A549 treated with AZD9567 at 1 μM for 4 hours (cell line): ENCODE measurements around the gene PCDHGB2. TPM values are rescaled to one million over a fixed set of nuclear protein-coding genes. Genes with fewer than 3 reads are reported as not detected.

Experiments
- total RNA-seq: library from RNA; stranded (reverse); fragments of 200-300 nt; extraction: Qiagen RNA extraction; gene quantifications from 5 replicates; pipeline ENCODE4 v1.2.3, GENCODE V29; 2022; ENCODE audit not compliant: insufficient read depth

The PCDHGB2 gene
- total RNA-seq, 1 experiment from 2014 or later, result 0.07 TPM

GRCh38 chr5:141397756-141398551, 38.2 kb downstream of the PCDHGB2 start, which contains the start of gene PCDHGB5:
Gene PCDHGB5 (plus strand): TSS chr5:141397947. CDS start chr5:141398128, 181 bp downstream.

GRCh38 chr5:141402553-141403243, 42.9 kb downstream of the PCDHGB2 start, which contains the start of gene PCDHGA9:
Gene PCDHGA9 (plus strand): TSS chr5:141402778. CDS start chr5:141402953, 175 bp downstream.

GRCh38 chr5:141407790-141408505, 48.2 kb downstream of the PCDHGB2 start, which contains the start of gene PCDHGB6:
Gene PCDHGB6 (plus strand): TSS chr5:141408021. CDS start chr5:141408203, 182 bp downstream.

Other genes with a start within 250 kb of the PCDHGB2 start
- gene PCDHB4, start 238.2 kb upstream of the PCDHGB2 start, total RNA-seq, result 0.03 to 0.06 TPM (median 0.05 TPM) in 3 of 5 replicates, not detected in the others
- 1.2 to 2.1 TPM (median 1.3 TPM) in 5 replicates for gene PCDHB5, start 224.8 kb upstream of the PCDHGB2 start, total RNA-seq
- 0.71 to 1.3 TPM (median 0.88 TPM) in 5 replicates for gene PCDHB6, start 209.9 kb upstream of the PCDHGB2 start, total RNA-seq
- 0.02 TPM in 1 of 5 replicates, not detected in the others for gene PCDHB7, start 187.3 kb upstream of the PCDHGB2 start, total RNA-seq
- gene PCDHB8, start 182.2 kb upstream of the PCDHGB2 start, total RNA-seq, result 0.21 to 0.30 TPM (median 0.25 TPM) in 4 of 5 replicates, not detected in the other
- 0.02 to 0.09 TPM (median 0.06 TPM) in 4 of 5 replicates, not detected in the other for gene PCDHB16, start 177.6 kb upstream of the PCDHGB2 start, total RNA-seq
- 0.02 to 0.20 TPM (median 0.05 TPM) in 3 of 5 replicates, not detected in the others for gene PCDHB9, start 172.8 kb upstream of the PCDHGB2 start, total RNA-seq
- gene PCDHB10, start 167.6 kb upstream of the PCDHGB2 start, total RNA-seq, result 0.04 to 0.05 TPM in 2 of 5 replicates, not detected in the others
- gene PCDHB11, start 160.4 kb upstream of the PCDHGB2 start, total RNA-seq, result 0.02 to 0.06 TPM (median 0.05 TPM) in 4 of 5 replicates, not detected in the other
- 0.06 TPM in 1 of 5 replicates, not detected in the others for gene PCDHB12, start 151.3 kb upstream of the PCDHGB2 start, total RNA-seq
- gene PCDHB13, start 146.1 kb upstream of the PCDHGB2 start, total RNA-seq, result 0.05 to 0.06 TPM (median 0.06 TPM) in 4 of 5 replicates, not detected in the other
- gene PCDHB14, start 136.7 kb upstream of the PCDHGB2 start, total RNA-seq, result 0.06 to 0.11 TPM (median 0.06 TPM) in 4 of 5 replicates, not detected in the other
- 0.02 to 0.09 TPM (median 0.07 TPM) in 4 of 5 replicates, not detected in the other for gene PCDHB15, start 114.6 kb upstream of the PCDHGB2 start, total RNA-seq
- gene SLC25A2, start 55.9 kb upstream of the PCDHGB2 start, total RNA-seq, result not detected in 5 replicates
- gene TAF7, start 39.2 kb upstream of the PCDHGB2 start, total RNA-seq, result 60.6 to 75.9 TPM (median 73.6 TPM) in 5 replicates
- gene PCDHGA1, start 29.5 kb upstream of the PCDHGB2 start, total RNA-seq, result 0.22 to 0.39 TPM (median 0.28 TPM) in 4 of 5 replicates, not detected in the other
- 0.42 to 1.1 TPM (median 0.53 TPM) in 5 replicates for gene PCDHGA2, start 21.2 kb upstream of the PCDHGB2 start, total RNA-seq
- 0.02 TPM in 2 of 5 replicates, not detected in the others for gene PCDHGA3, start 16.2 kb upstream of the PCDHGB2 start, total RNA-seq
- gene PCDHGB1, start 9.9 kb upstream of the PCDHGB2 start, total RNA-seq, result 1.2 to 1.7 TPM (median 1.5 TPM) in 4 of 5 replicates, not detected in the other
- gene PCDHGA4, start 5.0 kb upstream of the PCDHGB2 start, total RNA-seq, result 0.08 to 0.17 TPM (median 0.13 TPM) in 4 of 5 replicates, not detected in the other
- gene PCDHGA5, start 4.2 kb downstream of the PCDHGB2 start, total RNA-seq, result 0.09 to 0.87 TPM (median 0.14 TPM) in 5 replicates
- gene PCDHGB3, start 10.2 kb downstream of the PCDHGB2 start, total RNA-seq, result 0.14 to 0.80 TPM (median 0.26 TPM) in 5 replicates
- gene PCDHGA6, start 13.9 kb downstream of the PCDHGB2 start, total RNA-seq, result 0.14 to 0.20 TPM (median 0.18 TPM) in 4 of 5 replicates, not detected in the other
- gene PCDHGA7, start 22.7 kb downstream of the PCDHGB2 start, total RNA-seq, result 0.44 to 0.91 TPM (median 0.79 TPM) in 5 replicates
- gene PCDHGB4, start 27.7 kb downstream of the PCDHGB2 start, total RNA-seq, result 0.66 to 0.88 TPM (median 0.85 TPM) in 5 replicates
- 0.02 to 0.05 TPM (median 0.04 TPM) in 4 of 5 replicates, not detected in the other for gene PCDHGA8, start 32.6 kb downstream of the PCDHGB2 start, total RNA-seq
- gene PCDHGB5, start 38.0 kb downstream of the PCDHGB2 start, total RNA-seq, result 1.9 to 2.9 TPM (median 2.4 TPM) in 5 replicates
- gene PCDHGA9, start 42.8 kb downstream of the PCDHGB2 start, total RNA-seq, result 0.02 to 0.07 TPM (median 0.04 TPM) in 4 of 5 replicates, not detected in the other
- 0.05 to 0.11 TPM (median 0.09 TPM) in 4 of 5 replicates, not detected in the other for gene PCDHGB6, start 48.0 kb downstream of the PCDHGB2 start, total RNA-seq
- gene PCDHGA10, start 53.0 kb downstream of the PCDHGB2 start, total RNA-seq, result 0.05 TPM in 1 of 5 replicates, not detected in the others
- 0.05 to 0.70 TPM (median 0.06 TPM) in 5 replicates for gene PCDHGB7, start 57.7 kb downstream of the PCDHGB2 start, total RNA-seq
- 0.01 to 0.03 TPM (median 0.02 TPM) in 3 of 5 replicates, not detected in the others for gene PCDHGA11, start 61.1 kb downstream of the PCDHGB2 start, total RNA-seq
- gene PCDHGA12, start 70.5 kb downstream of the PCDHGB2 start, total RNA-seq, result 0.01 to 0.02 TPM (median 0.02 TPM) in 3 of 5 replicates, not detected in the others
- 4.8 to 6.7 TPM (median 5.3 TPM) in 5 replicates for gene PCDHGC3, start 116.0 kb downstream of the PCDHGB2 start, total RNA-seq
- gene PCDHGC4, start 125.0 kb downstream of the PCDHGB2 start, total RNA-seq, result 0.03 to 0.06 TPM in 2 of 5 replicates, not detected in the others
- gene PCDHGC5, start 129.1 kb downstream of the PCDHGB2 start, total RNA-seq, result 0.01 TPM in 2 of 5 replicates, not detected in the others